Astrocyte (in vitro differentiated cells and primary cell): ENCODE measurements around the gene DPH5. TPM values are rescaled to one million over a fixed set of nuclear protein-coding genes. Genes with fewer than 3 reads are reported as not detected.
"Not testable (repeated sequence)": the region's sequence is repeated elsewhere in the genome, so short reads cannot be mapped to it uniquely, and the experiment has no call there.

Source experiments
- DNase-seq: peaks from one replicate; pipeline ENCODE4 v3.0.0-alpha.2; 2010; ENCODE audit warnings: low read depth
- FAIRE-seq: peaks from 2 replicates; lab custom pipeline; 2011; peaks lifted over from hg19 to GRCh38; lab: Jason Lieb, UNC
- H2AFZ ChIP-seq: 2 replicates; pipeline ENCODE4 v1.6.0; 2012; ENCODE audit warnings: low read depth, low read length, inconsistent platforms
- H3K27ac ChIP-seq: 2 replicates; pipeline ENCODE4 v1.5.1; 2011; ENCODE audit warnings: low read depth, low read length, inconsistent platforms
- H3K27me3 ChIP-seq: 2 replicates; pipeline ENCODE4 v1.6.0; 2011; ENCODE audit warnings: low read length, inconsistent platforms; ENCODE audit not compliant: insufficient read depth
- H3K36me3 ChIP-seq: 2 replicates; pipeline ENCODE4 v1.5.1; 2011; ENCODE audit warnings: low read length, inconsistent platforms; ENCODE audit not compliant: insufficient read depth
- H3K4me1 ChIP-seq: 2 replicates; pipeline ENCODE4 v1.5.1; 2011; ENCODE audit warnings: low read length, inconsistent platforms; ENCODE audit not compliant: insufficient read depth
- H3K4me2 ChIP-seq: 2 replicates; pipeline ENCODE4 v1.6.0; 2012; ENCODE audit warnings: low read length, inconsistent platforms
- H3K4me3 ChIP-seq: 2 replicates; pipeline ENCODE4 v1.5.1; 2011; ENCODE audit warnings: low read depth, mild to moderate bottlenecking, low read length, inconsistent platforms; ENCODE audit not compliant: insufficient read depth
- H3K79me2 ChIP-seq: 2 replicates; pipeline ENCODE4 v1.6.0; 2012; ENCODE audit warnings: mild to moderate bottlenecking, low read length, inconsistent platforms; ENCODE audit not compliant: insufficient read depth
- H3K9ac ChIP-seq: 2 replicates; pipeline ENCODE4 v1.6.0; 2012; ENCODE audit warnings: mild to moderate bottlenecking, low read length, inconsistent platforms
- H3K9me3 ChIP-seq: 2 replicates; pipeline ENCODE4 v1.5.1; 2012; ENCODE audit warnings: low read depth, mild to moderate bottlenecking, low read length, inconsistent platforms; ENCODE audit not compliant: insufficient read depth
- H4K20me1 ChIP-seq: 2 replicates; pipeline ENCODE4 v1.6.0; 2012; ENCODE audit warnings: low read length, inconsistent platforms; ENCODE audit not compliant: insufficient read depth
- H3K27ac Mint-ChIP-seq: one replicate; pipeline ENCODE4 v1.8.0; 2021; ENCODE audit warnings: mild to moderate bottlenecking, mixed read lengths; ENCODE audit not compliant: unreplicated experiment
- H3K27me3 Mint-ChIP-seq: one replicate; pipeline ENCODE4 v1.8.0; 2021; ENCODE audit warnings: low read depth, mixed read lengths; ENCODE audit not compliant: unreplicated experiment
- H3K36me3 Mint-ChIP-seq: one replicate; pipeline ENCODE4 v1.8.0; 2021; ENCODE audit warnings: low read depth, mixed read lengths; ENCODE audit not compliant: unreplicated experiment
- H3K4me1 Mint-ChIP-seq: one replicate; pipeline ENCODE4 v1.8.0; 2021; ENCODE audit warnings: low read depth, mixed read lengths; ENCODE audit not compliant: unreplicated experiment
- H3K4me3 Mint-ChIP-seq: one replicate; pipeline ENCODE4 v1.8.0; 2021; ENCODE audit warnings: mild to moderate bottlenecking, moderate library complexity, mixed read lengths; ENCODE audit not compliant: unreplicated experiment
- H3K9me3 Mint-ChIP-seq: one replicate; pipeline ENCODE4 v1.8.0; 2021; ENCODE audit warnings: mild to moderate bottlenecking, mixed read lengths; ENCODE audit not compliant: unreplicated experiment
- CTCF ChIP-seq: IDR thresholded peaks from 2 replicates; pipeline ENCODE4 v1.5.1; 2011; ENCODE audit warnings: low read depth, mild to moderate bottlenecking, inconsistent platforms, low read length, moderate library complexity; ENCODE audit not compliant: insufficient read depth
- EZH2 ChIP-seq: IDR thresholded peaks from 2 replicates; pipeline ENCODE4 v1.6.1; 2012; ENCODE audit warnings: mild to moderate bottlenecking, low read length, inconsistent platforms; ENCODE audit not compliant: insufficient read depth
- total RNA-seq: library from RNA; stranded (reverse); gene quantifications from 2 replicates; pipeline ENCODE4 v1.2.1, GENCODE V29; 2021

DPH5 gene
- total RNA-seq, 1 donor from 2014 or later: 29.6 TPM

- H3K36me3 Mint-ChIP-seq: no peaks in the 10 kb centered on the region
- H3K4me3 Mint-ChIP-seq: no peak overlapping the region
- H3K4me1 ChIP-seq: no peaks in the 10 kb centered on the region
- peaks cover under 1% of the 10 kb centered on the region for H3K4me1 Mint-ChIP-seq
- H4K20me1 ChIP-seq: no peaks in the 10 kb centered on the region
- no peak for DNase-seq
- no peaks in the 10 kb centered on the region for H3K36me3 ChIP-seq
- no peaks in the 10 kb centered on the region for H3K9me3 ChIP-seq
- no peak overlapping the region for H3K27ac ChIP-seq
- H3K4me2 ChIP-seq: no peak overlapping the region
- no peak for FAIRE-seq
- no peak overlapping the region for H3K9ac ChIP-seq
- no peak overlapping the region for H3K27ac Mint-ChIP-seq
- no peaks in the 10 kb centered on the region for H3K9me3 Mint-ChIP-seq
- H3K27me3 Mint-ChIP-seq: no peaks in the 10 kb centered on the region
- H3K4me3 ChIP-seq: no peak overlapping the region
- peaks cover 3% of the 10 kb centered on the region for H3K79me2 ChIP-seq
- no peak overlapping the region for H2AFZ ChIP-seq
- no peak for TF ChIP-seq EZH2
- TF ChIP-seq CTCF: no peak
- H3K27me3 ChIP-seq: no peaks in the 10 kb centered on the region
These were observed 7.4 kb upstream of the DPH5 start for GRCh38 chr1:101033017-101033416.

- not testable (repeated sequence) for DNase-seq, H3K27ac ChIP-seq, H3K4me1 ChIP-seq, H3K4me3 Mint-ChIP-seq, H3K36me3 Mint-ChIP-seq, H3K27me3 ChIP-seq, H3K4me1 Mint-ChIP-seq, H2AFZ ChIP-seq, H3K36me3 ChIP-seq, H4K20me1 ChIP-seq, H3K27ac Mint-ChIP-seq, H3K9me3 Mint-ChIP-seq, H3K4me2 ChIP-seq, FAIRE-seq, H3K4me3 ChIP-seq, H3K27me3 Mint-ChIP-seq, H3K9me3 ChIP-seq, H3K9ac ChIP-seq
- peaks cover 10% of the 10 kb centered on the region for H3K79me2 ChIP-seq
These were observed 6.5 kb upstream of the DPH5 start for GRCh38 chr1:101032129-101032528.

- H3K9me3 Mint-ChIP-seq: no peaks in the 10 kb centered on the region
- Histone ChIP-seq H3K9ac (no peak overlapping the region), H3K79me2 (peaks cover 23% of the 10 kb centered on the region), H3K27me3 (no peaks in the 10 kb centered on the region), H4K20me1 (no peaks in the 10 kb centered on the region), H3K36me3 (no peaks in the 10 kb centered on the region), H3K27ac (no peak overlapping the region), H3K9me3 (no peaks in the 10 kb centered on the region), H3K4me2 (no peak overlapping the region), H3K4me1 (peaks cover 4% of the 10 kb centered on the region), H3K4me3 (no peak overlapping the region), H2AFZ (no peak overlapping the region)
- DNase-seq (no peak), FAIRE-seq (no peak)
- no peaks in the 10 kb centered on the region for H3K27me3 Mint-ChIP-seq
- no peaks in the 10 kb centered on the region for H3K36me3 Mint-ChIP-seq
- H3K4me3 Mint-ChIP-seq: no peak overlapping the region
- H3K27ac Mint-ChIP-seq: no peak overlapping the region
- TF ChIP-seq EZH2: no peak
- TF ChIP-seq CTCF: no peak
- H3K4me1 Mint-ChIP-seq: peaks cover 7% of the 10 kb centered on the region
These were observed 5.3 kb upstream of the DPH5 start for GRCh38 chr1:101030881-101031280.
